Measurements from ENCODE around the gene B4GALT3. TPM values are rescaled to one million over a fixed set of nuclear protein-coding genes. Genes with fewer than 3 reads are reported as not detected.

The B4GALT3 gene
- total and polyA plus RNA-seq, 2 of the 8 experiments (the other 6 are each of a cell fraction or from before 2014, with no cell fraction given): 42.3 to 43.0 TPM

- TF ChIP-seq BCL11A (IDR thresholded peaks at IDR 0.05; ENCODE audit: low read depth in 2 of 2, low read length in 2 of 2) (no peak), SP1 (IDR thresholded peaks at IDR 0.05; ENCODE audit: low read depth, low read length) (no peak), RAD21 (IDR thresholded peaks at IDR 0.05 in 1 of 2, conservative IDR thresholded peaks at IDR 0.05 in 1 of 2; ENCODE audit: low read depth in 2 of 2, low read length in 2 of 2) (no peak), CREB1 (IDR thresholded peaks at IDR 0.05) (no peak), NANOG (IDR thresholded peaks at IDR 0.05; ENCODE audit: insufficient read depth, low read depth, low read length, poor library complexity, severe bottlenecking) (no peak), E2F6 (IDR thresholded peaks at IDR 0.05) (no peak)
These were observed 10.0 kb upstream of the B4GALT3 start (continued) for GRCh38 chr1:161187311-161187710.

All from H1 (cell line).